22Rv1 (cell line): ENCODE data around the gene STARD7.

Source experiments
- CTCF ChIP-seq: fragments of 450-650 bp; IDR thresholded peaks from 2 replicates; pipeline ENCODE4 v1.5.1; 2017; ENCODE audit warnings: mild to moderate bottlenecking
- ZFX ChIP-seq: fragments of 450-650 bp; IDR thresholded peaks from 2 replicates; pipeline ENCODE4 v1.6.1; 2017; ENCODE audit warnings: antibody characterized with exemption, borderline replicate concordance

DNA sequence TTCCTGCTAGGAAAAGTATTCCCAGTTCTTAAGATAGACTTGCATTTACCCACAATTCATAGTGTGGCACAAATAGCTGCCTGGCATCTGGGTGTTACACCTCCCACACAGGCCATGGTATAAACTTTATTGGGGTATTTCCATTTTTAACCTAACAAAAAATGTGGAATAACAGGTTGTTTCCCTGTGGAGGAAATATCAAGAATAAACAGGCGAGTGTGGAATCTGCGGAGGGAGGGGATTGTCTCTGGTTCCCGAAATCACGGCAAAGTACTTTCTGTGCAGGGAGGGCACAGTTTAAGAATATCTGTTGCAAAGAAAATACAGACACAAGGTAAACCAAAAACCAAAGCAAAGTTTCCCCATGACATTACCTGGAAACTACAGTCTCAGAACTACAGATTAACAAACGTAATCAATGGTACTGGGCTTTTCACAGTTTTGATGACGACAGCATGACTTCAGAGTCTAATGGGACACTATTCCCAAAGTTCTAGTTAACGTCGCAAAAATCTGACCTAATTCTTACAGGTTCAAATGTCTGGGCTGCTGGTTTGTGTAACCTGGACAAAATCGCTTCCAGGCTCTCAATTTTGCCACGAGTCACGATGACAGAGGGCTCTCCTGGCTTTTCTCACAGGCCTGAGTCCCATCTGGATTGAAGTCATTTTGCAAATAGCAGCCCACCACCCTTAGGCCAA is 1.4 kb downstream of the STARD7 start:
- TF ChIP-seq CTCF, result no peak
- no peak for TF ChIP-seq ZFX
